ENCODE results near the gene MVK. TPM values are rescaled to one million over a fixed set of nuclear protein-coding genes. Genes with fewer than 3 reads are reported as not detected.

Gene MVK
- total and polyA plus RNA-seq, 2 of the 4 experiments (the other 2 are of a cell fraction) = 6.6 to 11.5 TPM

GRCh38 chr12:109582636-109583035 lies 9.0 kb downstream of the MVK start:
- H3K9me1 ChIP-seq (ENCODE audit: insufficient read depth, low read length) = 0 out of 2 replicates have a peak, but pooled peaks cover 10% of the 10 kb centered on the region
- no peak overlapping the region for H2AFZ ChIP-seq (replicated peaks; ENCODE audit: low read length, poor library complexity)
- H3K4ac ChIP-seq (ENCODE audit: low read depth, low read length) = no peak overlapping the region
- in situ Hi-C loops (cut with MboI; ENCODE audit: low sequenced_read_pairs) (no loop called here), intact Hi-C loops (cut with micrococcal nuclease) (no loop called here), dilution Hi-C loops (cut with HindIII; ENCODE audit: low sequenced_read_pairs, unreplicated experiment) (no loop called here)
- no peaks in the 10 kb centered on the region for H3K9me3 ChIP-seq (ENCODE audit: control insufficient read depth, insufficient read depth, low read length)
- H4K8ac ChIP-seq (ENCODE audit: low read depth in 2 of 2, low read length in 2 of 2) = no peak overlapping the region
- no peak overlapping the region for H3K4me2 ChIP-seq (ENCODE audit: low read depth, low read length)
- H3K27me3 ChIP-seq (ENCODE audit: control insufficient read depth, insufficient read depth, low read length) = no peaks in the 10 kb centered on the region
- no peak overlapping the region for H3K18ac ChIP-seq (ENCODE audit: low read depth, low read length)
- no TSS peak for BruUV-seq (replicated peaks)
- WGBS, 2 experiments (ENCODE audit: extremely low coverage in 2 of 2, insufficient read length in 1 of 2) = no CpG with 5 or more reads among the region's 5 CpGs
- TF ChIP-seq USF2 (IDR thresholded peaks at IDR 0.05; ENCODE audit: low read depth, low read length) = no peak
- TF ChIP-seq RAD21 (IDR thresholded peaks at IDR 0.05; ENCODE audit: low read length) = no peak
- TF ChIP-seq NFE2L2 (IDR thresholded peaks at IDR 0.05; ENCODE audit: low read depth, low read length) = no peak
- no peak for TF ChIP-seq RCOR1 (IDR thresholded peaks at IDR 0.05; ENCODE audit: insufficient replicate concordance, low read length)
- TF ChIP-seq ELK1 (IDR thresholded peaks at IDR 0.05; ENCODE audit: borderline replicate concordance, low read depth, low read length) = no peak
- no peak for TF ChIP-seq MAZ (IDR thresholded peaks at IDR 0.05; ENCODE audit: borderline replicate concordance, low read depth, low read length)
- no peak for TF ChIP-seq FOS (IDR thresholded peaks at IDR 0.05; ENCODE audit: low read depth, low read length)
- TF ChIP-seq RFX5 (IDR thresholded peaks at IDR 0.05; ENCODE audit: low read depth, low read length) = no peak
- no peak for TF ChIP-seq MAFK (IDR thresholded peaks at IDR 0.05; ENCODE audit: low read depth, low read length)
- no peak for TF ChIP-seq SMC3 (IDR thresholded peaks at IDR 0.05; ENCODE audit: low read depth, low read length)
- no peak for TF ChIP-seq CTCF (conservative IDR thresholded peaks at IDR 0.05; ENCODE audit: low read depth, low read length)
- TF ChIP-seq CHD1 (IDR thresholded peaks at IDR 0.05; ENCODE audit: low read depth, low read length) = no peak
- no peak overlapping the region for H2AK9ac ChIP-seq (replicated peaks; ENCODE audit: low read depth, low read length, poor library complexity)
- H2BK5ac ChIP-seq (ENCODE audit: low read depth, low read length, poor library complexity, severe bottlenecking) = no peak overlapping the region
- ChIA-PET CTCF (no interaction called here), POLR2A (ENCODE audit: unreplicated experiment) (no interaction called here)
- H3K56ac ChIP-seq (ENCODE audit: extremely low read depth, insufficient read depth, low read length) = no peak overlapping the region
- no peak overlapping the region for H2BK15ac ChIP-seq (ENCODE audit: low read depth, low read length)
- H4K20me1 ChIP-seq (ENCODE audit: insufficient read depth, low read length) = no peaks in the 10 kb centered on the region
- no peak overlapping the region for H2BK20ac ChIP-seq (ENCODE audit: low read depth, low read length)
- no peak overlapping the region for H2BK120ac ChIP-seq (ENCODE audit: low read depth, low read length)
- no peak overlapping the region for H3K9ac ChIP-seq (ENCODE audit: low read depth, low read length)
- no peak overlapping the region for H2AK5ac ChIP-seq (ENCODE audit: low read depth, low read length)
- no peak overlapping the region for H3K23ac ChIP-seq (ENCODE audit: low read depth, low read length)
- no peak overlapping the region for H3K14ac ChIP-seq (replicated peaks; ENCODE audit: low read depth, low read length)
- no peak overlapping the region for H4K91ac ChIP-seq (ENCODE audit: insufficient read depth, low read depth, low read length)
- H3K36me3 ChIP-seq (ENCODE audit: control insufficient read depth, insufficient read depth, low read length) = peaks cover 8% of the 10 kb centered on the region
- H4K5ac ChIP-seq (ENCODE audit: low read depth, low read length) = no peak overlapping the region
- no peaks in the 10 kb centered on the region for H3K4me1 ChIP-seq (ENCODE audit: control insufficient read depth, insufficient read depth, low read length)
- no peak overlapping the region for H3K4me3 ChIP-seq (ENCODE audit: insufficient read depth, low read depth, low read length)
- no peaks in the 10 kb centered on the region; a peak in 1 of 4 replicates for H3K79me1 ChIP-seq (ENCODE audit: low read depth in 1 of 2, low read length in 2 of 2)
- no peak overlapping the region for H3K27ac ChIP-seq (ENCODE audit: insufficient read depth, low read length)
- DNase-seq = no peak
- ATAC-seq (ENCODE audit: low read depth) = no peak
